Keratinocyte (primary cell): ENCODE results near the gene MRC2. TPM values are rescaled to one million over a fixed set of nuclear protein-coding genes. Genes with fewer than 3 reads are reported as not detected.

Experiments used
- DNase-seq: peaks from one replicate; pipeline ENCODE4 v3.0.0-alpha.2; 2011; ENCODE audit warnings: low read depth, missing footprints, low spot score
- FAIRE-seq: peaks from 2 replicates; lab custom pipeline; 2011; peaks lifted over from hg19 to GRCh38; lab: Jason Lieb, UNC
- H2AFZ ChIP-seq: 2 replicates; pipeline ENCODE4 v1.6.0; 2012; ENCODE audit warnings: low read length, control low read depth, inconsistent platforms; ENCODE audit not compliant: control insufficient read depth
- H3K27ac ChIP-seq: 2 replicates; pipeline ENCODE4 v1.5.1; 2011; ENCODE audit warnings: low read length; ENCODE audit not compliant: control insufficient read depth, insufficient read depth
- H3K27me3 ChIP-seq: 3 replicates; pipeline ENCODE4 v1.6.0; 2011; ENCODE audit warnings: low read length; ENCODE audit not compliant: control insufficient read depth, insufficient read depth; ENCODE audit errors: extremely low read depth
- H3K36me3 ChIP-seq, 2 experiments: 2 replicates in 1 of 2; 3 replicates in 1 of 2; pipeline ENCODE4 v1.5.1; 2011; ENCODE audit warnings: low read length in 2 of 2, mild to moderate bottlenecking in 1 of 2; ENCODE audit not compliant: control insufficient read depth in 2 of 2, insufficient read depth in 2 of 2; ENCODE audit errors: extremely low read depth in 1 of 2
- H3K4me1 ChIP-seq: 3 replicates; pipeline ENCODE4 v1.5.1; 2011; ENCODE audit warnings: low read length; ENCODE audit not compliant: control insufficient read depth, insufficient read depth; ENCODE audit errors: extremely low read depth
- H3K4me2 ChIP-seq: 3 replicates; pipeline ENCODE4 v1.6.0; 2011; ENCODE audit warnings: low read depth, low read length; ENCODE audit not compliant: control insufficient read depth, insufficient read depth; ENCODE audit errors: extremely low read depth
- H3K4me3 ChIP-seq, 3 experiments: fragments of 200-600 bp in 1 of 3; sonication (generic) in 1 of 3; 2 replicates in 2 of 3; 3 replicates in 1 of 3; pipeline ENCODE4 v1.5.1; 2011 to 2016; ENCODE audit warnings: low read length in 3 of 3, mild to moderate bottlenecking in 3 of 3, control low read depth in 2 of 3, inconsistent platforms in 1 of 3, low read depth in 1 of 3, mixed read lengths in 1 of 3, mixed run types in 1 of 3, moderate library complexity in 1 of 3; ENCODE audit not compliant: control insufficient read depth in 2 of 3, insufficient read depth in 2 of 3; ENCODE audit errors: extremely low read depth in 1 of 3
- H3K79me2 ChIP-seq: 2 replicates; pipeline ENCODE4 v1.6.0; 2012; ENCODE audit warnings: low read length; ENCODE audit not compliant: control insufficient read depth, insufficient read depth
- H3K9ac ChIP-seq: 3 replicates; pipeline ENCODE4 v1.6.0; 2011; ENCODE audit warnings: low read length; ENCODE audit not compliant: control insufficient read depth, insufficient read depth; ENCODE audit errors: extremely low read depth
- H3K9me1 ChIP-seq: 3 replicates; pipeline ENCODE4 v1.6.0; 2011; ENCODE audit warnings: low read length; ENCODE audit not compliant: control insufficient read depth, insufficient read depth; ENCODE audit errors: extremely low read depth
- H3K9me3 ChIP-seq: 2 replicates; pipeline ENCODE4 v1.5.1; 2012; ENCODE audit warnings: low read depth, low read length; ENCODE audit not compliant: control insufficient read depth
- H4K20me1 ChIP-seq: 3 replicates; pipeline ENCODE4 v1.6.0; 2011; ENCODE audit warnings: low read length; ENCODE audit not compliant: control insufficient read depth, insufficient read depth; ENCODE audit errors: extremely low read depth
- EZH2 ChIP-seq: IDR thresholded peaks from one replicate; pipeline ENCODE4 v1.6.1; 2012; ENCODE audit warnings: inconsistent platforms, mild to moderate bottlenecking, low read length, moderate library complexity
- dilution Hi-C: fragments of 300-500 bp; cut with MboI; formaldehyde crosslinking; loops from one replicate; pipeline ENCODE4 v1.7.0; 2020; ENCODE audit warnings: low sequenced_read_pairs; ENCODE audit not compliant: extremely low pct_ligation_motif_present
- polyA plus RNA-seq, 5 experiments: library from polyadenylated mRNA; depleted of rRNA in 3 of 5; stranded (reverse) in 3 of 5; stranded (forward) in 1 of 5; unstranded in 1 of 5; fragments of >200 nt; gene quantifications; 1 replicate in 1 of 5; 2 replicates in 3 of 5; 3 replicates in 1 of 5; pipeline versions ENCODE4 v1.2.1 to v1.2.3, GENCODE V29; 2011 to 2012; ENCODE audit warnings: missing spikeins in 2 of 5, low read depth in 1 of 5, low replicate concordance in 1 of 5
- TF ChIP-seq, protein P1 (sequence below), 3 experiments: IDR thresholded peaks in 1 of 3; conservative IDR thresholded peaks in 1 of 3; optimal IDR thresholded peaks in 1 of 3; 2 replicates in 2 of 3; 3 replicates in 1 of 3; pipeline versions ENCODE3 to v1.5.1; 2011; ENCODE audit warnings: low read length in 3 of 3, mild to moderate bottlenecking in 3 of 3, moderate library complexity in 2 of 3, control low read depth in 1 of 3, inconsistent platforms in 1 of 3; ENCODE audit not compliant: insufficient read depth in 2 of 3; ENCODE audit errors: extremely low read depth in 1 of 3

MRC2 gene
- polyA plus RNA-seq, 1 donor (not counting 4 experiments of a cell fraction or from before 2014, with no cell fraction given), result 14.0 TPM

DNA sequence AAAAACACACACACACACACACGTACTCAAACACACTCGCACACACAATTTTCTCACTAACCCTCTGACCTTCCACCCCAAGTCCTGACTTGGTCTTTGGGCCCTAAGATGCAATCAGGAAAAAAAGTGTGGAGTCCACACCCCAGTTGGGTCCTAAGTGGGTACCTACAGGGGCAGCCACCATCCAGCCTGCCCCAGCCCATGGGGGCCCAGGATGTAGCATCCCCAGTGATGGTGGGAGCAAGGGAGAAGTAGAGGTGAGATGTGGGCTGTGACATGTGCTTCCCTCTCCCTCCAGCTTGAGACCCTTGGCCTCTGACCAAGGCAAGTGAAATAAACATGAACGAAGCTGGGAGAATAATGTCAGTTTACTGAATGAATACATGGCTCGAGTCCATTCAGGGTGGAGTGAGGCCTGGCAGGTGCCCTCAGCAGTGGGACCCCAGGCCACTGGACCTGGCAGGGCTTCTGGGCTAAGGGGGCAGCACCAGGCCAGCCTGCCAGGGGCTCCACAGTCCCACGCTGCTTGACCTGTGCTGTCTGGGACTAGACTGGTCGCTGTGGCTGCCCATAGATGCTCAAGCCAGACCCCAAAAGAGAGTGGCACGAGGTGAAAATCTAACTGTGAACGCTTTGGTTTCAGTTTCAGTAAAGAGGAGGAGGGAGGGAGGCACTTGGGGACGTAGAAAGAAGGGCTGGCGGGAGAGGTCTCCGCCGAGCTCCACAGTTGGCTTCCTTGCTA, 73.7 kb downstream of the MRC2 start:
- TF ChIP-seq, protein P1, sequence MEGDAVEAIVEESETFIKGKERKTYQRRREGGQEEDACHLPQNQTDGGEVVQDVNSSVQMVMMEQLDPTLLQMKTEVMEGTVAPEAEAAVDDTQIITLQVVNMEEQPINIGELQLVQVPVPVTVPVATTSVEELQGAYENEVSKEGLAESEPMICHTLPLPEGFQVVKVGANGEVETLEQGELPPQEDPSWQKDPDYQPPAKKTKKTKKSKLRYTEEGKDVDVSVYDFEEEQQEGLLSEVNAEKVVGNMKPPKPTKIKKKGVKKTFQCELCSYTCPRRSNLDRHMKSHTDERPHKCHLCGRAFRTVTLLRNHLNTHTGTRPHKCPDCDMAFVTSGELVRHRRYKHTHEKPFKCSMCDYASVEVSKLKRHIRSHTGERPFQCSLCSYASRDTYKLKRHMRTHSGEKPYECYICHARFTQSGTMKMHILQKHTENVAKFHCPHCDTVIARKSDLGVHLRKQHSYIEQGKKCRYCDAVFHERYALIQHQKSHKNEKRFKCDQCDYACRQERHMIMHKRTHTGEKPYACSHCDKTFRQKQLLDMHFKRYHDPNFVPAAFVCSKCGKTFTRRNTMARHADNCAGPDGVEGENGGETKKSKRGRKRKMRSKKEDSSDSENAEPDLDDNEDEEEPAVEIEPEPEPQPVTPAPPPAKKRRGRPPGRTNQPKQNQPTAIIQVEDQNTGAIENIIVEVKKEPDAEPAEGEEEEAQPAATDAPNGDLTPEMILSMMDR (optimal IDR thresholded peaks at IDR 0.05 in 1 of 3, IDR thresholded peaks at IDR 0.05 in 1 of 3, conservative IDR thresholded peaks at IDR 0.05 in 1 of 3; ENCODE audit: extremely low read depth in 1 of 3, insufficient read depth in 2 of 3, low read length in 3 of 3), result no peak
- TF ChIP-seq EZH2, result no peak
- Histone ChIP-seq H3K27me3 (no peaks in the 10 kb centered on the region), H3K4me2 (no peak overlapping the region), H3K4me3 (no peak overlapping the region), H3K79me2 (no peaks in the 10 kb centered on the region), H2AFZ (no peak overlapping the region), H3K4me1 (peaks cover 27% of the 10 kb centered on the region), H4K20me1 (no peaks in the 10 kb centered on the region), H3K9me3 (no peaks in the 10 kb centered on the region), H3K27ac (no peak overlapping the region), H3K9me1 (no peaks in the 10 kb centered on the region), H3K9ac (no peak overlapping the region), H3K36me3 (no peaks in the 10 kb centered on the region)
- no peak for DNase-seq
- FAIRE-seq, result no peak
- dilution Hi-C loops, result no loop called here

GRCh38 chr17:62701706-62702085, 74.2 kb downstream of the MRC2 start:
- Histone ChIP-seq H3K4me1 (peaks cover 29% of the 10 kb centered on the region), H3K79me2 (no peaks in the 10 kb centered on the region), H3K27me3 (no peaks in the 10 kb centered on the region), H3K4me3 (no peak overlapping the region), H3K9me3 (no peaks in the 10 kb centered on the region), H3K27ac (no peak overlapping the region), H2AFZ (no peak overlapping the region), H3K4me2 (no peak overlapping the region), H3K9me1 (no peaks in the 10 kb centered on the region), H4K20me1 (no peaks in the 10 kb centered on the region), H3K9ac (no peak overlapping the region), H3K36me3 (no peaks in the 10 kb centered on the region)
- no peak for TF ChIP-seq EZH2
- TF ChIP-seq, protein P1 (optimal IDR thresholded peaks at IDR 0.05 in 1 of 3, IDR thresholded peaks at IDR 0.05 in 1 of 3, conservative IDR thresholded peaks at IDR 0.05 in 1 of 3; ENCODE audit: extremely low read depth in 1 of 3, insufficient read depth in 2 of 3, low read length in 3 of 3), result no peak
- dilution Hi-C loops, result no loop called here
- FAIRE-seq, result no peak
- no peak for DNase-seq
